ENCODE results near the gene ACVR2B.
"Not testable (repeated sequence)": the region's sequence is repeated elsewhere in the genome, so short reads cannot be mapped to it uniquely, and the experiment has no call there.

GRCh38 chr3:38438436-38439069 is 15.1 kb upstream of the ACVR2B start:
- not testable (repeated sequence) for TF ChIP-seq POLR2AphosphoS5 (IDR thresholded peaks at IDR 0.05); EP300 (conservative IDR thresholded peaks at IDR 0.05; ENCODE audit: poor library complexity, severe bottlenecking); SMC3 (conservative IDR thresholded peaks at IDR 0.05; ENCODE audit: poor library complexity); CTCF (IDR thresholded peaks at IDR 0.05; ENCODE audit: poor library complexity, severe bottlenecking); TAF1 (IDR thresholded peaks at IDR 0.05; ENCODE audit: low read depth); REST (IDR thresholded peaks at IDR 0.05; ENCODE audit: borderline replicate concordance)
